ENCODE data around the gene GOLGA6L24. TPM values are rescaled to one million over a fixed set of nuclear protein-coding genes. Genes with fewer than 3 reads are reported as not detected.
"Not testable (repeated sequence)": the region's sequence is repeated elsewhere in the genome, so short reads cannot be mapped to it uniquely, and the experiment has no call there.

The GOLGA6L24 gene
- polyA plus RNA-seq, 1 donor (not counting 4 experiments of a cell fraction or from before 2014, with no cell fraction given) = not detected

DNA sequence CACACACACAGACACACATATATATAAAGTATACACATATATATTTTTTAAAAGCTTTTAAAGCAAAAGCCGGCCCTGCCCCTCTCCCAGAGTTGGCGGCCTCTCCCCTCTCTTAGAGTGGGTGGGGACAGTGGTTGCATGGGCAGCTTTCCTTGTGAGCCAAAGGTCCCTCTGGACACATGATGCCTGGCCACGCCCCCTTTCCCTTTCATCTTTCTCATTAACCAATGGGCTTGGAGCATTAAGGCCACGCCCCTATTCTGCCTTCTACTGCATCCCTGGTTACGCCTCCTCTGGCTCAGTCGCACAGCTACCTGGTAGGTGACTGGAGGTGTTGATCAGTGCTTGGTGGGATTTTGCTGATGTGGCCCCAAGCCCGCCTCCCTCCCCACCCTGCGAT lies 20.5 kb upstream of the GOLGA6L24 start, which contains the start of gene GOLGA8F:
GOLGA8F (plus strand) TSS at position 301 of the 400 bp plus-strand sequence; CDS start at position 399, 98 bp downstream.
- H3K27me3 ChIP-seq (ENCODE audit: control insufficient read depth, extremely low read depth, insufficient read depth, low read length); H3K79me2 ChIP-seq (ENCODE audit: control insufficient read depth, insufficient read depth, low read length); H3K4me3 ChIP-seq (ENCODE audit: control insufficient read depth in 2 of 3, extremely low read depth in 1 of 3, insufficient read depth in 2 of 3, low read depth in 1 of 3, low read length in 3 of 3); H3K9ac ChIP-seq (ENCODE audit: control insufficient read depth, extremely low read depth, insufficient read depth, low read length); H4K20me1 ChIP-seq (ENCODE audit: control insufficient read depth, extremely low read depth, insufficient read depth, low read length); H3K9me3 ChIP-seq (ENCODE audit: control insufficient read depth, low read depth, low read length); H2AFZ ChIP-seq (ENCODE audit: control insufficient read depth, low read length); H3K4me2 ChIP-seq (ENCODE audit: control insufficient read depth, extremely low read depth, insufficient read depth, low read depth, low read length); FAIRE-seq; H3K36me3 ChIP-seq (ENCODE audit: control insufficient read depth in 2 of 2, extremely low read depth in 1 of 2, insufficient read depth in 2 of 2, low read length in 2 of 2); H3K27ac ChIP-seq (ENCODE audit: control insufficient read depth, insufficient read depth, low read length); dilution Hi-C loops (cut with MboI; ENCODE audit: extremely low pct_ligation_motif_present, low sequenced_read_pairs); DNase-seq (ENCODE audit: low read depth, low spot score); H3K4me1 ChIP-seq (ENCODE audit: control insufficient read depth, extremely low read depth, insufficient read depth, low read length); H3K9me1 ChIP-seq (ENCODE audit: control insufficient read depth, extremely low read depth, insufficient read depth, low read length): not testable (repeated sequence)

DNA sequence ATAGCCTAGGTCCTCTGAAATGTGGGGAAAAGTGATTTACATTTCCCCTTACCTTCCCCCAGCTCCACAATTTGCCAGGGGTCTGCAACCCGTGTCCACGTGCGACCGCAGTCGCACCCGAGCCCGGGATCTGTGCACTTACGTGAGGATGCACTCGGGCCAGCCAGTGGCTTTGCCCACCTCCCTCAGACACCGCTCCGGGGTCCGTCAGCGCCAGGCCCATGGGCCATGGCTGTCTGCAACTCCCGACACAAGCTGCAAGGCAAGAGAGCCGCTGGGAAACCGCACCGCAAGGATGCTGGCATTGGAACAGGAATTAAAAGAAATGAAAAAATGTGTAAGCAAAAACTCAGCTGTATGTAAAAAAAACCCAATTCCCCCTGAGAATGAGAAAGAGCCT lies 7.6 kb upstream of the GOLGA6L24 start:
- not testable (repeated sequence) for DNase-seq (ENCODE audit: low read depth, low spot score); FAIRE-seq; H4K20me1 ChIP-seq (ENCODE audit: control insufficient read depth, extremely low read depth, insufficient read depth, low read length)

DNA sequence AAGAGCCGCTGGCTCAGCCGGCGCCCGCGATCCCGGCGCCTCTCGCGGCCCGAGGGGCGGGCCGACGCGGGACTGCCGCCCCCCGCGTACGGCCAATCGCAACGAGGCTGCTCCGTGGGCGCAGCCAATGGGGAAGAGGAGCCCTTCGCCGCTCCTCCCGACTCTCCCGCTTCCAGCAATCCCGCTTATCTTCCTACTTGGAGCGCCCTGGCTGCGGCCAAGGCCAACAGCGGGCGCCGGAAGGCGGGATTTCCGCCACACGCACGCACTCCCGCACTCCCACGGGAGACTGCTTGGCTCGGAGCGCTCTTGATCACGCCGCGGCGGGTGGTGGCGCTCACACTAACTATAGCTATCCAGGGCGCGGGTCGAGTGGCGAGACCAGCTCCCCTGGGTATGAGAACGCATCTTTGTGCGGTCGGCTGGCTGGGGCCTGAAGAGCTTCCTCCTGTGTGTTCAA lies 35.7 kb downstream of the GOLGA6L24 start, which contains the start of gene HERC2:
HERC2 (minus strand) TSS at position 51 of the 460 bp plus-strand sequence. CDS start 746 bp downstream, outside the sequence.
- H3K27me3 ChIP-seq (ENCODE audit: control insufficient read depth, extremely low read depth, insufficient read depth, low read length); H3K9me3 ChIP-seq (ENCODE audit: control insufficient read depth, low read depth, low read length); H3K27ac ChIP-seq (ENCODE audit: control insufficient read depth, insufficient read depth, low read length); H3K9ac ChIP-seq (ENCODE audit: control insufficient read depth, extremely low read depth, insufficient read depth, low read length); H3K9me1 ChIP-seq (ENCODE audit: control insufficient read depth, extremely low read depth, insufficient read depth, low read length); H3K36me3 ChIP-seq (ENCODE audit: control insufficient read depth in 2 of 2, extremely low read depth in 1 of 2, insufficient read depth in 2 of 2, low read length in 2 of 2); H2AFZ ChIP-seq (ENCODE audit: control insufficient read depth, low read length); H4K20me1 ChIP-seq (ENCODE audit: control insufficient read depth, extremely low read depth, insufficient read depth, low read length); dilution Hi-C loops (cut with MboI; ENCODE audit: extremely low pct_ligation_motif_present, low sequenced_read_pairs); FAIRE-seq; DNase-seq (ENCODE audit: low read depth, low spot score); H3K4me1 ChIP-seq (ENCODE audit: control insufficient read depth, extremely low read depth, insufficient read depth, low read length): not testable (repeated sequence)
- H3K4me3 ChIP-seq (ENCODE audit: control insufficient read depth in 2 of 3, extremely low read depth in 1 of 3, insufficient read depth in 2 of 3, low read depth in 1 of 3, low read length in 3 of 3) = peak within 1 kb of the TSS in 1 of 3 experiments; percentile 31
- peak within 1 kb of the TSS; percentile 22 for H3K4me2 ChIP-seq (ENCODE audit: control insufficient read depth, extremely low read depth, insufficient read depth, low read depth, low read length)
- peaks cover 11% of the 10 kb centered on the region for H3K79me2 ChIP-seq (ENCODE audit: control insufficient read depth, insufficient read depth, low read length)

More for the DNA sequence above, 7.6 kb upstream of the GOLGA6L24 start:
- H3K4me1 ChIP-seq (ENCODE audit: control insufficient read depth, extremely low read depth, insufficient read depth, low read length); H3K9me3 ChIP-seq (ENCODE audit: control insufficient read depth, low read depth, low read length); H3K79me2 ChIP-seq (ENCODE audit: control insufficient read depth, insufficient read depth, low read length); dilution Hi-C loops (cut with MboI; ENCODE audit: extremely low pct_ligation_motif_present, low sequenced_read_pairs); H3K9ac ChIP-seq (ENCODE audit: control insufficient read depth, extremely low read depth, insufficient read depth, low read length); H3K27me3 ChIP-seq (ENCODE audit: control insufficient read depth, extremely low read depth, insufficient read depth, low read length); H3K9me1 ChIP-seq (ENCODE audit: control insufficient read depth, extremely low read depth, insufficient read depth, low read length); H3K4me2 ChIP-seq (ENCODE audit: control insufficient read depth, extremely low read depth, insufficient read depth, low read depth, low read length); H3K4me3 ChIP-seq (ENCODE audit: control insufficient read depth in 2 of 3, extremely low read depth in 1 of 3, insufficient read depth in 2 of 3, low read depth in 1 of 3, low read length in 3 of 3); H3K27ac ChIP-seq (ENCODE audit: control insufficient read depth, insufficient read depth, low read length); H2AFZ ChIP-seq (ENCODE audit: control insufficient read depth, low read length); H3K36me3 ChIP-seq (ENCODE audit: control insufficient read depth in 2 of 2, extremely low read depth in 1 of 2, insufficient read depth in 2 of 2, low read length in 2 of 2): not testable (repeated sequence)

DNA sequence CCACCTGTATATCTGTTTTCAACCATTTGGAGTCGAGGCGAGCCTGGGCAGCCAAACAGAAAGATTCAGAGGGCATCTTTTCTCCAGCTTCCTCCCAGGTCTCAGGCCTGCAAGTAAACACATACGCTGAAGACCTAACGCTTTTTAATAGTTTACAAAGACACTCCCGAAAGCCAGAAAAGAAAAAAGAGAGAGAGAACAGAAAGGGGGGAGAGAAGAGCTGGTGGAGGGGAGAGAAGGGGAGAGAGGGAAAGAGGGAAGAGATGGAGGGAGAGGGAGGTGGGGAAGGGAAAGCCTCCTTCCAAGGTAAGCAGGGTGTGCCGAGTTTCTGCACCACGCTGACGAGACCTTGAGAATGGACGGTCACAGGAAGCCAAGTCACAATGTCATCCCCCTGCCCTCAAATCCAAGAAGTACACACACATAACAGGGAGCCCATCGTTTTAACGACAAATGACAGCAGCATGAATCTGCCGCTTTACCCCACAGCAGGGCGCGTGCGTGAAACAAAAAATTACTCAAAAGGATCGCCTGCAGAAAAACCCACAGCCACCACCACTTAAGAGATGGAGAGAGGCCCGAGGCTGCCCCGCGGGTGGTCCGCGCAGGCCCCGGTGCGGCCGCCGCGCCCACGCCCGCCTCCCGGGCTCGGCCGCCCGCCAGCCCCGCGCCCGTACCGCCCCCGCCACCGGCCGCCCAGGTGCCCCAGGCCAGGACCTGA lies 36.4 kb downstream of the GOLGA6L24 start:
- peak overlapping the region in 1 of 3 experiments; percentile 31 for H3K4me3 ChIP-seq (ENCODE audit: control insufficient read depth in 2 of 3, extremely low read depth in 1 of 3, insufficient read depth in 2 of 3, low read depth in 1 of 3, low read length in 3 of 3)

DNA sequence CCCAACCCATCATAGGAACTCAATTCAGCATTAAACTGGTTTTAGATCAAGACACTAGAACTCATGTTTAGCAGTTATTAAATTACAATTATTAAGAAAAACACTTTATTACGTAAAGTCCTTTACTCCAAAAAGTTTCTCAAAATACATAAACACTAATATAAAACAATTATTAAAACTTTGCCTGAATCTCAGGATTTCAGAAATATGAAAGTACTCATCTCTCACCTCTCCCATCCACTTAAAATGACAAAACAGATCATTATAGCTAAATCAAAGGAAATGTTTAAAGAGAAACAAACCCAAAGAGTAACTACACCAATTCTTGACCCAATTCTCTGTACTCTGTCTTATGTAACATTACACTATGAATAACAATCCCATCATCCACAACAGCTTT lies 38.2 kb downstream of the GOLGA6L24 start:
- H3K27me3 ChIP-seq (ENCODE audit: control insufficient read depth, extremely low read depth, insufficient read depth, low read length); H3K9me3 ChIP-seq (ENCODE audit: control insufficient read depth, low read depth, low read length); dilution Hi-C loops (cut with MboI; ENCODE audit: extremely low pct_ligation_motif_present, low sequenced_read_pairs); FAIRE-seq; DNase-seq (ENCODE audit: low read depth, low spot score); H4K20me1 ChIP-seq (ENCODE audit: control insufficient read depth, extremely low read depth, insufficient read depth, low read length); H3K27ac ChIP-seq (ENCODE audit: control insufficient read depth, insufficient read depth, low read length); H3K9me1 ChIP-seq (ENCODE audit: control insufficient read depth, extremely low read depth, insufficient read depth, low read length); H3K4me3 ChIP-seq (ENCODE audit: control insufficient read depth in 2 of 3, extremely low read depth in 1 of 3, insufficient read depth in 2 of 3, low read depth in 1 of 3, low read length in 3 of 3); H3K4me2 ChIP-seq (ENCODE audit: control insufficient read depth, extremely low read depth, insufficient read depth, low read depth, low read length); H2AFZ ChIP-seq (ENCODE audit: control insufficient read depth, low read length); H3K4me1 ChIP-seq (ENCODE audit: control insufficient read depth, extremely low read depth, insufficient read depth, low read length); H3K9ac ChIP-seq (ENCODE audit: control insufficient read depth, extremely low read depth, insufficient read depth, low read length); H3K36me3 ChIP-seq (ENCODE audit: control insufficient read depth in 2 of 2, extremely low read depth in 1 of 2, insufficient read depth in 2 of 2, low read length in 2 of 2): not testable (repeated sequence)
- H3K79me2 ChIP-seq (ENCODE audit: control insufficient read depth, insufficient read depth, low read length) = peaks cover 22% of the 10 kb centered on the region

More for the DNA sequence above, 36.4 kb downstream of the GOLGA6L24 start:
- H2AFZ ChIP-seq (ENCODE audit: control insufficient read depth, low read length); dilution Hi-C loops (cut with MboI; ENCODE audit: extremely low pct_ligation_motif_present, low sequenced_read_pairs); H3K27ac ChIP-seq (ENCODE audit: control insufficient read depth, insufficient read depth, low read length); H3K9me1 ChIP-seq (ENCODE audit: control insufficient read depth, extremely low read depth, insufficient read depth, low read length); FAIRE-seq; H3K9me3 ChIP-seq (ENCODE audit: control insufficient read depth, low read depth, low read length); DNase-seq (ENCODE audit: low read depth, low spot score); H3K36me3 ChIP-seq (ENCODE audit: control insufficient read depth in 2 of 2, extremely low read depth in 1 of 2, insufficient read depth in 2 of 2, low read length in 2 of 2); H3K27me3 ChIP-seq (ENCODE audit: control insufficient read depth, extremely low read depth, insufficient read depth, low read length); H3K9ac ChIP-seq (ENCODE audit: control insufficient read depth, extremely low read depth, insufficient read depth, low read length); H3K4me1 ChIP-seq (ENCODE audit: control insufficient read depth, extremely low read depth, insufficient read depth, low read length); H4K20me1 ChIP-seq (ENCODE audit: control insufficient read depth, extremely low read depth, insufficient read depth, low read length): not testable (repeated sequence)
- Histone ChIP-seq H3K79me2 (ENCODE audit: control insufficient read depth, insufficient read depth, low read length) (peaks cover 15% of the 10 kb centered on the region), H3K4me2 (ENCODE audit: control insufficient read depth, extremely low read depth, insufficient read depth, low read depth, low read length) (peak overlapping the region; percentile 22)

Data from keratinocyte (primary cell).